Measurements from ENCODE around the gene MCTP1. TPM values are rescaled to one million over a fixed set of nuclear protein-coding genes. Genes with fewer than 3 reads are reported as not detected.

MCTP1 gene
- total and polyA plus RNA-seq, 3 experiments from 2014 or later = 0.51 to 0.92 (median 0.55) TPM

DNA sequence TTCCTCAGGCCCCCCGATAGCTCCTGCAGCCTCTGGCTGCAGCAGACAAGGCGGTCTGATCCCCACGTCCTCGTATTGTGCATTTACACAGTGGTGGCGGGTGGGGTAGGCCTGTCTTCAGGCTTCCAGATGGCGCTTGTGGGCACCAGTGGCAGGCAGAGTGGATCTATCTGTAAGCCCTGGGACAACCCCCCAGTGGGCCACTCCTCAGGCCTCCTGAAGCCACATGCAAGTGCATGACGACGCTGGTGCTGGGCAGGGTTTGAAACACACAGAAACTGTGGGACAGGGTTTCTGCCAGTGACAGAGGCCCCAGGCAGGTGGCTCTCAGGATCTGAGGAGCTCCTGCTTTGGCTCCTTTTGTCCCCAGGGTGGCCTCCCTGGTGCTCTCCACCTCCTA lies 624.4 kb downstream of the MCTP1 start:
- Histone ChIP-seq H3K4me3 (ENCODE audit: low read length) (no peak overlapping the region), H3K27ac (ENCODE audit: low read depth, low read length) (no peak overlapping the region), H3K27me3 (ENCODE audit: insufficient read depth, low read length, poor library complexity, severe bottlenecking) (no peaks in the 10 kb centered on the region), H3K36me3 (ENCODE audit: insufficient read depth, low read length) (no peaks in the 10 kb centered on the region), H3K4me1 (ENCODE audit: insufficient read depth, low read length) (no peaks in the 10 kb centered on the region), H3K9me3 (ENCODE audit: low read length) (peaks cover 4% of the 10 kb centered on the region)
- Mint-ChIP-seq H3K27me3 (no peaks in the 10 kb centered on the region), H3K9me3 (peaks cover 26 to 38% (median 35%) of the 10 kb centered on the region in 5 donors), H3K4me1 (peaks cover 0 to 34% (median 12%) of the 10 kb centered on the region in 3 donors), H3K4me3 (no peak overlapping the region), H3K36me3 (peaks cover 47 to 76% (median 53%) of the 10 kb centered on the region in 3 donors), H3K27ac (no peak overlapping the region)
- CTCF ChIA-PET = no interaction called here
- POLR2A ChIA-PET = no interaction called here
- DNase-seq = no peak

DNA sequence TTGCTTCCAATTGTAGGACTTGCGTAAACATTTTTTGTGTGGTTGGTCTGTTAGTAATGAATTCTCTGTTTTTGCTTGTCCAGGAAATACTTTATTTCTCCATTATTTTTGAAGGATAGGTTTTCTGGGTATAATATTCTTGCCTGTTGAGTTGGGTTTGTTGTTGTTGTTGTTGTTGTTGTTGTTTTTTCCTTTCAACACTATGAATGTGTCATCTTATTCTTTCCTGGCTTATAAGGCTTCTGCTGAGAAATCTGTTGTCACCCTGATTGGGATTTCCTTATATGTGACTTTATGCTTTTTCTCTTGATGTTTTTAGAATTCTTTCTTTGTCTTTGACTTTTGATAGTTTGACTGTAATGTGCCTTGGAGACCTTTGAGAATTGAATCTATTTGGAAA lies 626.6 kb downstream of the MCTP1 start:
- no peaks in the 10 kb centered on the region for H3K27me3 ChIP-seq (ENCODE audit: insufficient read depth, low read length, poor library complexity, severe bottlenecking)
- Mint-ChIP-seq H3K27ac (no peak overlapping the region), H3K4me3 (peak overlapping the region in 1 of 7 donors; percentile 36), H3K9me3 (peaks cover 38 to 46% (median 43%) of the 10 kb centered on the region in 5 donors), H3K36me3 (peaks cover 55 to 75% (median 66%) of the 10 kb centered on the region in 3 donors), H3K4me1 (peaks cover 5 to 41% (median 15%) of the 10 kb centered on the region in 3 donors), H3K27me3 (no peaks in the 10 kb centered on the region)
- CTCF ChIA-PET = no interaction called here
- peaks cover 4% of the 10 kb centered on the region for H3K9me3 ChIP-seq (ENCODE audit: low read length)
- no peaks in the 10 kb centered on the region for H3K36me3 ChIP-seq (ENCODE audit: insufficient read depth, low read length)
- H3K27ac ChIP-seq (ENCODE audit: low read depth, low read length) = no peak overlapping the region
- no peak for DNase-seq
- POLR2A ChIA-PET = no interaction called here
- no peak overlapping the region for H3K4me3 ChIP-seq (ENCODE audit: low read length)
- no peaks in the 10 kb centered on the region for H3K4me1 ChIP-seq (ENCODE audit: insufficient read depth, low read length)

Other genes with a start within 250 kb of the MCTP1 start
- not detected for gene FAM81B, start 106.3 kb upstream of the MCTP1 start, total RNA-seq
- gene FAM81B, start 106.3 kb upstream of the MCTP1 start, polyA plus RNA-seq = not detected

All from CD8-positive, alpha-beta memory T cell (primary cell).